Activated T-helper 17 cell treated with anti-CD3 and anti-CD28 coated beads, Interleukin-2, amount 50 U/mL, for 72 hours (primary cell): ENCODE data around the gene MARCHF9. TPM values are rescaled to one million over a fixed set of nuclear protein-coding genes. Genes with fewer than 3 reads are reported as not detected.
"Not testable (repeated sequence)": the region's sequence is repeated elsewhere in the genome, so short reads cannot be mapped to it uniquely, and the experiment has no call there.

Source experiments
- ATAC-seq: fragments of 150-1000 bp; cut with Tn5 transposase; replicated peaks from 2 replicates; pipeline ENCODE4 v1.10.0; 2021; ENCODE audit warnings: mild to moderate bottlenecking, moderate library complexity
- H3K27ac Mint-ChIP-seq: one replicate; pipeline ENCODE4 v1.8.0; 2022; ENCODE audit warnings: mixed read lengths
- H3K27me3 Mint-ChIP-seq: one replicate; pipeline ENCODE4 v1.8.0; 2022; ENCODE audit warnings: mixed read lengths
- H3K36me3 Mint-ChIP-seq: one replicate; pipeline ENCODE4 v1.8.0; 2022; ENCODE audit warnings: low read depth, mild to moderate bottlenecking, mixed read lengths
- H3K4me1 Mint-ChIP-seq: one replicate; pipeline ENCODE4 v1.8.0; 2022; ENCODE audit warnings: mixed read lengths
- H3K4me3 Mint-ChIP-seq: one replicate; pipeline ENCODE4 v1.8.0; 2022; ENCODE audit warnings: mild to moderate bottlenecking, mixed read lengths
- H3K9me3 Mint-ChIP-seq: one replicate; pipeline ENCODE4 v1.8.0; 2022; ENCODE audit warnings: mixed read lengths
- total RNA-seq, 2 donors: library from RNA; stranded (reverse); gene quantifications; one replicate each; pipeline ENCODE4 v1.2.3, GENCODE V29; 2022

The MARCHF9 gene, protein sequence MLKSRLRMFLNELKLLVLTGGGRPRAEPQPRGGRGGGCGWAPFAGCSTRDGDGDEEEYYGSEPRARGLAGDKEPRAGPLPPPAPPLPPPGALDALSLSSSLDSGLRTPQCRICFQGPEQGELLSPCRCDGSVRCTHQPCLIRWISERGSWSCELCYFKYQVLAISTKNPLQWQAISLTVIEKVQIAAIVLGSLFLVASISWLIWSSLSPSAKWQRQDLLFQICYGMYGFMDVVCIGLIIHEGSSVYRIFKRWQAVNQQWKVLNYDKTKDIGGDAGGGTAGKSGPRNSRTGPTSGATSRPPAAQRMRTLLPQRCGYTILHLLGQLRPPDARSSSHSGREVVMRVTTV
- total RNA-seq = 10 to 100 TPM; 22.5 to 26.9 TPM

DNA sequence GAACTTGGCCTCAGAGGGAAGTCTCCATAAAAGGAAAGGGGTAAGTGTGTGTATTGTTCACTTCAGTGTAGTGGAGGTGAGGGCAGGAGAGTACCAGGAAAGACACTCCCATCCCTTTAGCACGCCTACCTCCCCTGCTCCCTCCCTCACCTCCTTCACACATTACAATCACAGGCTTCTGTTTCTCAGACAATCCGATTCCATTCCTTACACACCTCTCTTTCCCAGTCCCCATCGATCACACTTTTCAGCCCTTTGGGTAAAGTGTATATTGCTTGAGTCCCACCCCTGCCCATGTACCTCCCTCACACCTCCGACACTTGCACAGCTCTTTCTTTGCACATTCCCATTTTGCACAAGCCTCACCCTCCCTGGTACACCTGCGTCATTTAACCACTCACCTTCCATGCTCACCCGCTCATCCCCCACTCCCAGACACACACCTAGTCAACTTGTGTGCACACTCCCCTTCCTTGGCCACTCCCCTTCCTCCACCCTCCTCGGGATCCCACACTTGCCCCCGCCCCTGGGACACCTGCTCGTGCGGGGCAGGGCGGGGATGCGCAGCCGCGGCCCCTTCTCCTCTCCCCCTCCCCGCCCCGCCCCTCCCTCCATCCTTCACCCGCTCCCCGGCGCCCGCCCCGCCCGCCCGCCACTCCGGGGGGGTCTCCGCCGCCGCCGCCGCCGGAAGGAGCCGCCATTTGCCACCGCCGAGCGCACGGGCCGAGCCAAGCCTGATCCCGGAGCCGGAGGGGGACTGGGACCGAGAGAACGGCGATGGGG is at the start of gene MARCHF9:
TSS of gene MARCHF9 (plus strand) at position 693 of the 783 bp plus-strand sequence. CDS start 426 bp downstream, outside the sequence.
- Mint-ChIP-seq H3K27me3 (no peaks in the 10 kb centered on the region), H3K9me3 (no peaks in the 10 kb centered on the region), H3K4me1 (peaks cover 47% of the 10 kb centered on the region)

DNA sequence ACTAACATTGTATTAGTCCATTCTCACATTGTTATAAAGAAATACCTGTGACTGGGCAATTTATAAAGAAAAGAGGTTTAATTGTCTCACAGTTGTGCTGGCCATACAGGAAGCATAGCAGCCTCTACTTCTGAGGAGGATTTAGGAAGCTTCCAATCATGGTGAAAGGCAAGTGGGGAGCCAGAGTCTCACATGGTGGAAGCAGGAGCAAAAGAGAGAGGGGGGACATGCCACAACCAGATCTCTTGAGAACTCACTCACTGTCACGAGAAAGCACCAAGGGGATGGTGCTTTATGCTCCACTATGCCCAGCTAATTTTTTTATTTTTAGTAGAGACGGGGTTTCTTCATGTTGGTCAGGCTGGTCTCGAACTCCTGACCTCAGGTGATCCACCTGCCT is 47.7 kb upstream of the MARCHF9 start:
- H3K27me3 Mint-ChIP-seq = no peaks in the 10 kb centered on the region
- no peaks in the 10 kb centered on the region for H3K9me3 Mint-ChIP-seq
- no peak for ATAC-seq
- H3K4me1 Mint-ChIP-seq = no peaks in the 10 kb centered on the region
- H3K36me3 Mint-ChIP-seq = peaks cover 97% of the 10 kb centered on the region
- no peak overlapping the region for H3K27ac Mint-ChIP-seq
- no peak overlapping the region for H3K4me3 Mint-ChIP-seq

More for the DNA sequence above, at the start of gene MARCHF9:
- H3K4me3 Mint-ChIP-seq = peak within 1 kb of the TSS; percentile 100
- ATAC-seq = peak; percentile 59
- peaks cover 60% of the 10 kb centered on the region for H3K36me3 Mint-ChIP-seq
- H3K27ac Mint-ChIP-seq = peak within 1 kb of the TSS; percentile 97

DNA sequence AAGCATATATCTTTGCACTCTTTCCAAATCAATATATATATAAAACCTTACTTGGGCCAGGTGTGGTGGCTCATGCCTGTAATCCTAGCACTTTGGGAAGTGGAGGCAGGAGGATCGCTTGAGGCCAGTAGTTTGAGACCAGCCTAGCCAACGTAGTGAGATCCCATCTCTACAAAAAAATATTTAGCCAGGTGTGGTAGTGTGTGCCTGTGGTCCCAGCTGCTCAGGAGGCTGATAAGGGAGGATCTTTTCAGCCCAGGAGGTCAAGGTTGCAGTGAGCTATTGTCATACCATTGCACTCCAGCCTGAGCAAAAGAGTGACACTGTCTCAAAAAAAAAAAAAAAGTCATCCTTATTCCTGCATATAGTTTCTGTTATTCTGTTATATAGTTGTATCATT is 46.6 kb upstream of the MARCHF9 start:
- Mint-ChIP-seq H3K27me3 (no peaks in the 10 kb centered on the region), H3K4me3 (no peak overlapping the region), H3K36me3 (peaks cover 90% of the 10 kb centered on the region), H3K9me3 (no peaks in the 10 kb centered on the region), H3K4me1 (no peaks in the 10 kb centered on the region), H3K27ac (no peak overlapping the region)
- no peak for ATAC-seq

DNA sequence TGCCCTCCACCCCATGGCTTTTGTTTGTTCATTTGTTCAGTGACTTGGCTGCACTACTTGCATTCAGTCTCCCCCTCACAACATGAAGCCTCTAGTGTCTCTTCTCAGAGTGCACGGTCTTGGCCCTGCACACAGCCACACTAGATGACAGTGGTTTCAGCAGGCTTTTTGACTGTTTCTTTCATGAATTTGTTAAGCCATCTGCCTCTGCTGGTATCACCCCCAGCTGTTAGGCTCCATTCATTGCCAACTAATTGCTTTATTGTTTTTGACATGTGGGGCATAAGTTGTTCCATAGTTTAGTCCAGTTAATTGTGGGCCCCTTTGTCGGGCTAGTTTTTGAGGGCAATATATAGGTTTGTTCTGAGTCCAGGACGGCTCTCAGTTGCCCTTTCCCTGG is 42.2 kb upstream of the MARCHF9 start:
- Mint-ChIP-seq H3K4me1 (no peaks in the 10 kb centered on the region), H3K4me3 (no peak overlapping the region), H3K36me3 (peaks cover 77% of the 10 kb centered on the region), H3K27me3 (no peaks in the 10 kb centered on the region), H3K27ac (no peak overlapping the region), H3K9me3 (no peaks in the 10 kb centered on the region)
- no peak for ATAC-seq

DNA sequence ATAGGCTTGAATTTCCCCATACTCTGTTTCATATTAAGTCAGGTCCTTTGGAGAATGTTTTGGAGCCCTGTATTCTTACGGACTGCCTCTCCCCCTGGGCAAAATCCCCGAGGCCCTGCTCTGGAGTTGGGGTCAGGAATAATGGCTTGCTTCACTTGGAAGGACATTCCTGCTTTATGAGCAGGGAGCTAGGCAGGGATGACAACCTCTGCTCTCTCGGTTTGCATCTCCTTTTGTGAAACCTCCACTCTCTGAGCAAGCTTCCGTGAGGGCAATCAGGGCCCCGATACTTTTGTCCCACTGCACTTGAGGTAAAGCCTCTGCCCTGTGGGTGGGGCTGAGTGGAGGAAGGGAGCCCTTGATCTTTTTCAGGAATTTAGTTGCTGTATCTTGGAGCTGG is 41.7 kb upstream of the MARCHF9 start:
- H3K4me3 Mint-ChIP-seq = no peak overlapping the region
- no peaks in the 10 kb centered on the region for H3K9me3 Mint-ChIP-seq
- H3K27me3 Mint-ChIP-seq = no peaks in the 10 kb centered on the region
- no peak for ATAC-seq
- no peak overlapping the region for H3K27ac Mint-ChIP-seq
- peaks cover 78% of the 10 kb centered on the region for H3K36me3 Mint-ChIP-seq
- peaks cover 4% of the 10 kb centered on the region for H3K4me1 Mint-ChIP-seq

DNA sequence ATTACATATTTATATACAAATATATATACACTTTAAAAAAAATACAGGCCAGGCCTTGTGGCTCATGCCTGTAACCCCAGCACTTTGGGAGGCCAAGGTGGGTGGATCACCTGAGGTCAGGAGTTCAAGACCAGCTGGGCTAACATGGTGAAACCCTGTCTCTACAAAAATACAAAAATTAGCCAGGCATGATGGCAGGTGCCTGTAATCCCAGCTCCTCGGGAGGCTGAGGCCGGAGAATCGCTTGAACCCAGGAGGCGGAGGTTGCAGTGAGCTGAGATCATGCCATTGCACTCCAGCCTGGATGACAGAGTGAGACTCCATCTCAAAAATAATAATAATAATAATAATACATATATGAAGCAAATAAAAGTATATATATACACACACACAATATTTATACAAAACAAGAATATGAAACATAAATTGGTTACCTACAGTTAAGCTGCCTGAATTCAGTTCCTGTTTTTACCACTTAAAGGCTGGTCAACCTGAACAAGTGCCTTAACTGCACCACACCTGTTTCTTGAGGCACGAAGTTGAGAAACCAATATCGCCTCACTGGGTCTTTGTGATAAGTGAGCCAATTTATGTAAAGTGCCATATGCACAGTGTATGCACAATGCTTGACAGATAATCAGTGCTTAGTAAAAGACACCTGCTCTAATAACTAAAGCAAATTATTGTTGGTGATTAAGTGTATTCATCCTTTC is 39.7 kb upstream of the MARCHF9 start:
- not testable (repeated sequence) for H3K27me3 Mint-ChIP-seq, H3K27ac Mint-ChIP-seq, H3K9me3 Mint-ChIP-seq, ATAC-seq, H3K4me3 Mint-ChIP-seq
- peaks cover 78% of the 10 kb centered on the region for H3K36me3 Mint-ChIP-seq
- peaks cover 10% of the 10 kb centered on the region for H3K4me1 Mint-ChIP-seq

DNA sequence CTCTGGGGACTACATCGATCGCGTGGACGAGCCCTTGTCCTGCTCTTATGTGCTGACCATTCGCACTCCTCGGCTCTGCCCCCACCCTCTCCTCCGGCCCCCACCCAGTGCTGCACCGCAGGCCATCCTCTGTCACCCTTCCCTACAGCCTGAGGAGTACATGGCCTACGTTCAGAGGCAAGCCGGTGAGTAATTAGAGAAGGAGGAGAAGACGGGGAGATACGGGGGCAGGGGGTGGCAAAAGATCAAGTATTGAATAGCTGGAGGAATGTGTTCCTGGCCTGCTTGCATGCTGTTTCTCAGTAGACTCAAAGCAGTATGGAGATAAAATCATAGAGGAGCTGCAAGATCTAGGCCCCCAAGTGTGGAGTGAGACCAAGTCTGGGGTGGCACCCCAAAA is 39.1 kb upstream of the MARCHF9 start:
- peaks cover 78% of the 10 kb centered on the region for H3K36me3 Mint-ChIP-seq
- no peaks in the 10 kb centered on the region for H3K9me3 Mint-ChIP-seq

DNA sequence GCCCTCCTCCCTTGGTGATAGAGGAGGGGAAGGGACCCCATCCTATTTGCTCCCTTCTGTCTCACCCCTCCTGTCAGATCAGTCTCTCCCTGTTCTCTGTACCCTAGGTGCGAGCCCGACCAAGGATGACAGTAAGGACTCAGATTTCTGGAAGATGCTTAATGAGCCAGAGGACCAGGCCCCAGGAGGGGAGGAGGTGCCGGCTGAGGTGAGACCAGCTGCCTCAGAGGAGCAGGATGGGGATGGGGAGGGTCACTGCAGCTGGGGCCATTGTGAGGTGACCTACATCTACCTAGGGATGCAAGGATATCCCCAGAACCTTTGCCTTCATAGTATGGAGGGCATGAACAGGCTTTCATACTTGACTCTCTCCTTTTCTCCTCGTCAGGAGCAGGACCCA is 38.6 kb upstream of the MARCHF9 start:
- no peak for ATAC-seq
- no peak overlapping the region for H3K4me3 Mint-ChIP-seq
- H3K27me3 Mint-ChIP-seq = no peaks in the 10 kb centered on the region
- H3K4me1 Mint-ChIP-seq = peaks cover 10% of the 10 kb centered on the region
- H3K36me3 Mint-ChIP-seq = peaks cover 77% of the 10 kb centered on the region
- no peaks in the 10 kb centered on the region for H3K9me3 Mint-ChIP-seq
- no peak overlapping the region for H3K27ac Mint-ChIP-seq

More for the DNA sequence above, 39.1 kb upstream of the MARCHF9 start:
- no peak for ATAC-seq
- H3K4me1 Mint-ChIP-seq = peaks cover 10% of the 10 kb centered on the region
- H3K27ac Mint-ChIP-seq = no peak overlapping the region
- H3K27me3 Mint-ChIP-seq = no peaks in the 10 kb centered on the region
- no peak overlapping the region for H3K4me3 Mint-ChIP-seq

DNA sequence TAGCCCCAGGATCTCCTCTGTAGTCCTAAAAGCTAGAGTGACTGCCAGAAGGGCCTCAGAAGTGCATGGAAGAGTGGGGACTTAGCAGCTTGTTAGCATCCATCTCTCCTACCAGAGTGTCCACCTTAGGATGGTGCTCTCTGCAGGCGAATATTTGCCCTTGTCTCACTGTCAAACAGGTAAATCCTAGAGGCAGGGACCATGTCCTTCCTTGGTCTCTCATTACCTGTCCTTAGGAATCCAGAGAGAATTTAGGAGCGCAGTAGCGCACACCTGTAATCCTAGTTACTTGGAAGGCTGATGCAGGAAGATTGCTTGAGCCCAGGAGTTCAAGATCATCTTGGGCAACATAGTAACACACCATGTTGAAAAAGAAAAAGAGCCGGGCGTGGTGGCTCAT is 37.8 kb upstream of the MARCHF9 start:
- H3K9me3 Mint-ChIP-seq = no peaks in the 10 kb centered on the region
- H3K27me3 Mint-ChIP-seq = no peaks in the 10 kb centered on the region
- H3K4me3 Mint-ChIP-seq = no peak overlapping the region
- H3K27ac Mint-ChIP-seq = no peak overlapping the region
- H3K36me3 Mint-ChIP-seq = peaks cover 77% of the 10 kb centered on the region
- ATAC-seq = no peak
- peaks cover 15% of the 10 kb centered on the region for H3K4me1 Mint-ChIP-seq

DNA sequence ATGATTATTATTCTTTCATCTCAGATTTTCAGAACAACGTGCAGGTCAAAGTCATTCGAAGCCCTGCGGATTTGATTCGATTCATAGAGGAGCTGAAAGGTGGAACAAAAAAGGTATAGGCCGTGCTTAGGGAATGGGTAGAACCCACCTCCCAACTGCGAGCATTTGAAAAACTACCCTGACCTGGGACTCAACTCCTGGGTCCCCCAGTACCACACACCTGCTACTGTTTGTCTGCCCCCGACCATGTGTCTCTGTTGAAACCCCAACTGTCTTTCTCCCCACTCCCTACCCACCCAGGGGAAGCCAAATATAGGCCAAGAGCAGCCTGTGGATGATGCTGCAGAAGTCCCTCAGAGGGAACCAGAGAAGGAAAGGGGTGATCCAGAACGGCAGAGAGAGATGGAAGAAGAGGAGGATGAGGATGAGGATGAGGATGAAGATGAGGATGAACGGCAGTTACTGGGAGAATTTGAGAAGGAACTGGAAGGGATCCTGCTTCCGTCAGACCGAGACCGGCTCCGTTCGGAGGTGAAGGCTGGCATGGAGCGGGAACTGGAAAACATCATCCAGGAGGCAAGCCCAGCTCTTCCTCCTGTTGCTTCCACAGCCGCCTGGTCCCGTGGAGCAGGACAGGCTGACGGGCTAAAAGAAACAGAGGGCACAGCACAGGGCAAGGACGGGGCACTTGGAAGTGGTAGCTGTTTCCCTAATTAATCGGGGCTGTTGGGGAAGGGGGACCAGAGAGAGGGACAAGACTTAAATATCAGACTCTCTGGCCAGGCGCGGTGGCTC is 36.9 kb upstream of the MARCHF9 start:
- peaks cover 15% of the 10 kb centered on the region for H3K4me1 Mint-ChIP-seq
- peak overlapping the region; percentile 76 for H3K27ac Mint-ChIP-seq
- no peaks in the 10 kb centered on the region for H3K9me3 Mint-ChIP-seq
- no peaks in the 10 kb centered on the region for H3K27me3 Mint-ChIP-seq
- no peak overlapping the region for H3K4me3 Mint-ChIP-seq
- H3K36me3 Mint-ChIP-seq = peaks cover 76% of the 10 kb centered on the region
- no peak for ATAC-seq

DNA sequence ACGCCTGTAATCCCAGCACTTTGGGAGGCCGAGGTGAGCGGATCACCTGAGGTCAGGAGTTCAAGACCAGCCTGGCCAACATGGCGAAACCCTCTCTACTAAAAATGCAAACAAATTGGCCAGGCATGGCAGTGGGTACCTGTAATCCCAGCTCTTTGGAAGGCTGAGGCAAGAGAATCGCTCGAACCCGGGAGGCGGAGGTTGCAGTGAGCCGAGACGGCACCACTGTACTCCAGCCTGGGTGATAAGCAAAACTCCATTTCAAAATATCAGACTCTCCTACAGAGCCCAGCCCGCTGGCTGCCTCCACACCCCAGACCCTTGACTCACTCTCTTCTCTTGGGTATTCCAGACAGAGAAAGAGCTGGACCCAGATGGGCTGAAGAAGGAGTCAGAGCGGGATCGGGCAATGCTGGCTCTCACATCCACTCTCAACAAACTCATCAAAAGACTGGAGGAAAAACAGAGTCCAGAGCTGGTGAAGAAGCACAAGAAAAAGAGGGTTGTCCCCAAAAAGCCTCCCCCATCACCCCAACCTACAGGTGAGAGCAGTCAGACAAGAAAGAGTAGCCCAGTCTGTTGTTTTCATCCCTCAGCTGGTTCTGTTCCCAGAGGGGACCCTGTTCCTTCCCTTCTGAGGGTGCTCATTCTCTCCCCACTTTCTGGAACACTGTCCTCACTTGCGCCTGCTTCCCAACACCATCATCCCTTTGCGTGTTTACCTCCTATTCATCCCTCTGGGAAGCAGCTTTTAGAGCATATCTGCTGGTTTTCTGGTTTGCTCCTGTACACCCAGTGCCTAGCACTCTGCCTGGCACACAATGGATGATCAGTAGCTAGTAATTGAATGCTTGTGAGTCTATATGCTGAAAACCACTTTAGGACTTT is 36.0 kb upstream of the MARCHF9 start:
- H3K27me3 Mint-ChIP-seq = no peaks in the 10 kb centered on the region
- no peak overlapping the region for H3K4me3 Mint-ChIP-seq
- H3K4me1 Mint-ChIP-seq = peaks cover 15% of the 10 kb centered on the region
- no peak for ATAC-seq
- H3K27ac Mint-ChIP-seq = peak overlapping the region; percentile 77
- H3K9me3 Mint-ChIP-seq = no peaks in the 10 kb centered on the region
- H3K36me3 Mint-ChIP-seq = peaks cover 68% of the 10 kb centered on the region

DNA sequence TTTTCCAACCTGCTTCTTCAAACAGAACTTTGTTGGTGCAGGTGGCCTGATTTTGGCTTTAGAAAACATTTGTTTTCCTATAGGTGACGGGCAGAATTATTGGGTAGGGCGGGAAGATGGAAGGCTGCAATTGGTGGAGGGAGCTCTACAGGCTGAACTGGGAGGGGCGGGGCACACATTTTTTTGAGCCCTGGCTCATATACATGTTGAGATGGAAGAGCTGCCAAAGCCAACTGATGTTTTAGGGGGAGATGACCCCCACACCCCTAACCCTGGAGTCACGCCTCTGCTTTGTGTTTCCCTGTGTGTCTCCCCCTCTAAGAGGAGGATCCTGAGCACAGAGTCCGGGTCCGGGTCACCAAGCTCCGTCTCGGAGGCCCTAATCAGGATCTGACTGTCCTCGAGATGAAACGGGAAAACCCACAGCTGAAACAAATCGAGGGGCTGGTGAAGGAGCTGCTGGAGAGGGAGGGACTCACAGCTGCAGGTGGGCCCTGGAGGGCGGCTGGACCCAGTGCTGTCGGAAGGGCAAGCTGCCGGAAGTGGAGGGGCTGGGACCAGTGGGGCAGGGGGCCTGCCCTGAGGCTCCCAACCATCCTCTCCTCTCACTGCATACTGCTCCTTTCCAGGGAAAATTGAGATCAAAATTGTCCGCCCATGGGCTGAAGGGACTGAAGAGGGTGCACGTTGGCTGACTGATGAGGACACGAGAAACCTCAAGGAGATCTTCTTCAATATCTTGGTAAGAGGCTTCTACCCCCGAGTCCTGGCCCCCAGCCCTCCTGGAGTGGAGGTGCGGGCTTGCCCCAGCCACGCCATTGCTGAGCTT is 34.9 kb upstream of the MARCHF9 start:
- Mint-ChIP-seq H3K36me3 (peaks cover 71% of the 10 kb centered on the region), H3K9me3 (no peaks in the 10 kb centered on the region), H3K27me3 (no peaks in the 10 kb centered on the region), H3K4me3 (no peak overlapping the region), H3K4me1 (peaks cover 20% of the 10 kb centered on the region), H3K27ac (peak overlapping the region; percentile 77)
- ATAC-seq = no peak
